ENCODE measurements around the gene NCAN.

DNA sequence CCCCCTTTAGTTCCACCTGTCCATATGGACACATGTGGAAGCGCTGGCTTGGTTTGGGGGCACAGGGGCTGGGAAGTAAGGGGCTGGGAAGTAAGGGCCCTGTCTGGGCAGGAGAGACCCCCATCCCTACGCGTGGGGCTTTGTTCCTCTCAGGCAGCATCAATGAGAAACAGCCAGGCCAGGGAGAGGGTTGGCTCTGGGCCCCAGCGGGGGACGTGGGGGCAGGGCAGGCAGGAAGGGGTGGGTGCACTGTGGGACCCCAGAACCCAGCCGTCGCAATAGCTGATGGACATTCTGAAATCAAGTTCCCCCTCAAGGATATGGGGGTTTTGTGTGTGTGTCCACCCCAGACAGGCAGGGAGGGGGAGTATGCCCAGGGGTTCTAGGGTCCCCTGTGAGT is 1.2 kb downstream of the NCAN start:
- TF ChIP-seq, protein P1, sequence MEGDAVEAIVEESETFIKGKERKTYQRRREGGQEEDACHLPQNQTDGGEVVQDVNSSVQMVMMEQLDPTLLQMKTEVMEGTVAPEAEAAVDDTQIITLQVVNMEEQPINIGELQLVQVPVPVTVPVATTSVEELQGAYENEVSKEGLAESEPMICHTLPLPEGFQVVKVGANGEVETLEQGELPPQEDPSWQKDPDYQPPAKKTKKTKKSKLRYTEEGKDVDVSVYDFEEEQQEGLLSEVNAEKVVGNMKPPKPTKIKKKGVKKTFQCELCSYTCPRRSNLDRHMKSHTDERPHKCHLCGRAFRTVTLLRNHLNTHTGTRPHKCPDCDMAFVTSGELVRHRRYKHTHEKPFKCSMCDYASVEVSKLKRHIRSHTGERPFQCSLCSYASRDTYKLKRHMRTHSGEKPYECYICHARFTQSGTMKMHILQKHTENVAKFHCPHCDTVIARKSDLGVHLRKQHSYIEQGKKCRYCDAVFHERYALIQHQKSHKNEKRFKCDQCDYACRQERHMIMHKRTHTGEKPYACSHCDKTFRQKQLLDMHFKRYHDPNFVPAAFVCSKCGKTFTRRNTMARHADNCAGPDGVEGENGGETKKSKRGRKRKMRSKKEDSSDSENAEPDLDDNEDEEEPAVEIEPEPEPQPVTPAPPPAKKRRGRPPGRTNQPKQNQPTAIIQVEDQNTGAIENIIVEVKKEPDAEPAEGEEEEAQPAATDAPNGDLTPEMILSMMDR (conservative IDR thresholded peaks at IDR 0.05; ENCODE audit: low read length): no peak
- TF ChIP-seq EZH2phosphoT487 (IDR thresholded peaks at IDR 0.05; ENCODE audit: borderline replicate concordance): no peak
